HG02759 (cell line): ENCODE results near the gene TJP1.
"Not testable (repeated sequence)": the region's sequence is repeated elsewhere in the genome, so short reads cannot be mapped to it uniquely, and the experiment has no call there.

Experiments used
- ATAC-seq: cut with Tn5 transposase; IDR thresholded peaks from one replicate; pipeline ENCODE4 v1.9.1; 2021; ENCODE audit warnings: mild to moderate bottlenecking, moderate library complexity; ENCODE audit not compliant: unreplicated experiment

The TJP1 gene

DNA sequence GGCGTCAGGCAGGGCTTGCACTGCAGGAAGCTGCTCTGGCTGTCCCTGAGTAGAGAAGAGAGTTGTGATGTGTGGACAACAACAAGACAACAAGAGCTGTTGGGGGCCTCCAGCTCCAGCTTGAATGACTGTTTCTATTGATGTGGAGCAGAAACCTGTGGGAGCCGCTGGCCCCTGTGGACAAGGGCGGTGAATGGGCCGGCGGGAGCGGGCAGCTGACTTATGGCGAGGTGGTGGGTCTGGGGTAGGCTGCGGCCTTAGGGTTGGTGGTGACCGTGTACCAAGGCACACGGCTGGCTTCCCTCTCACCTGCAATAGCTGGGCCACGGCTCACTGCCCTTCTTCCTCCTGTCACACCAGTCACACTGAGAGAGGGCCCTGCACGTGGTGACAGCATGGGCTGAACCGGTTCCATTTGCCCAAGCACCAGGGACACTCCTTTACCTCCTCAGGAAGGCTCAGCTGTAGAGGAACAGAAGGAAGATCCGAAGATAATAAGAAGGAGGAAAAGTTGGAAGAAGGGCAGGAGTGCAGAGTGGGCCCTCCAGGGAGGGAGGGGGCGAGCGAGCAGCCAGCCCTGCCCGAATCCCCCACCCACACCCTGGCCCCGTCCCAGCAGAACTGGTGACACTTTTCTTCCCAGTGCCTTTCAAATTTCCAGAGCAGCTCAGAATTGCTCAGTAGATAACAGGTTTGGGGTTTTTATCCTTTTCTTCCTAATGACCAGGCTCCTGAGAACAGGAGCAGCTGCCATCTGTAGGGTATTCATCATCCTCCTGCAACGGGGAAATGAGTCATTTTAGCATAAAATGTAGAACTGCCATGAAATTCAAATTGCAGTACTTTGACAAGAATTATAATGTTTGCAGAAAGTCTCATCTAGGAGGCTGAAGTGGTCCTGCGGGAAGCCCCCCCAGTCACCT is 136.9 kb downstream of the TJP1 start:
- no peak for ATAC-seq

DNA sequence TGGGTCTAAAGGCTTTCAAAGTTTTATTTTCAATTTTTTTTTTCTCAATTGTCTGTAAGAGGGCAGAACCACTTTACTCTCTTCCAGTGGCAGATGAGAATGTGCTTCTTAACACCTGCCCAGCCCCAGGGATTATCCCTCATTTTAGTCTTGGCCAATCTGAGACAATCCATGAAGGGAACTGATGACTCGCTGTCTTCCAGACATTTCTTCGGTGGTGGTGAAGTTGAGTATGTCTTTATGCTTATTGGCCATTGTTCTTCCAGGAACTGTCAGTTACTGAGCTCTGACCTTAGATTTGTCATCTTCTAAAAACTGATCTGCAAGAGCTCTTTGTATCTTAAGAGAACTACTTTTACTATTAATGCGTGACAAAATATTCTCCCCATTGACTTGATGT is 139.5 kb downstream of the TJP1 start:
- no peak for ATAC-seq

DNA sequence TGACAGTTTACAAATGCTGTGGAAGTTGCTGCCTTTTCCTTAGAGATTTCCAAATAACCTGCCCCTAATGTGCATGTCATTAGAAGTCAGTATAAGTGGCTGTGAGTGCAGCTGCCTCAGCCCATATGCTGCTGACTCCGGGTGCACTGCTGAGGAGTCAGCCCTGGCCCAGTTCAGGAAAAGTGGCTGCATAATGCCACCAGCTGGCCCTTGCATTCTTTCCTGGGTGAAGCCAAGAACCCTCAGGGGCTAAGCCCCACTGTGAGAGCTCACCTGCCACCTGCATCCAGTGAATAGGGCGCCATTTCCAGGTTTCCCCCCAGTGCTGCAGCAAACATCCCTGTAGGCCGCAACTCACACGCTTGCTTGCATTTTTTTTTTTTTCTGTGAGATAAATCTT is 139.9 kb downstream of the TJP1 start:
- ATAC-seq, result no peak

DNA sequence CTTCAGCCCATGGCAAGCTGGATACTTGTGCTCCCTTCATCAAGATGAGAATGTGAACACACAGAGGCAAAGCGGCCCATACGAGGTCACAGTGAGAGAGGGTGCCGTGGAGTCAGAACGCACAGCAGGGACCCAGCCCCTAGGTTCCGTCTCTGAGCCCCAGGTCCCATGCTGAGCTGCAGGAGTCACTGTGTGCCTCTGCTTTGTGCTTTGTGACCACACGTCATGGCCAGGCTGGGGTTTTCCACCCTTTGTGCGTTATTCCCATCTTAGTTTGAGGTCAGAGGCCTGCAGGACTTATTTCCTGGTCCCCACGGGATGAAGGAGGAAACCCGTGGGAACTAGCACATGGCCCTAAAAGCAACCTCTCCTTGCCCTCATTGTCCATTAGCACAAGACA is 140.3 kb downstream of the TJP1 start:
- no peak for ATAC-seq

DNA sequence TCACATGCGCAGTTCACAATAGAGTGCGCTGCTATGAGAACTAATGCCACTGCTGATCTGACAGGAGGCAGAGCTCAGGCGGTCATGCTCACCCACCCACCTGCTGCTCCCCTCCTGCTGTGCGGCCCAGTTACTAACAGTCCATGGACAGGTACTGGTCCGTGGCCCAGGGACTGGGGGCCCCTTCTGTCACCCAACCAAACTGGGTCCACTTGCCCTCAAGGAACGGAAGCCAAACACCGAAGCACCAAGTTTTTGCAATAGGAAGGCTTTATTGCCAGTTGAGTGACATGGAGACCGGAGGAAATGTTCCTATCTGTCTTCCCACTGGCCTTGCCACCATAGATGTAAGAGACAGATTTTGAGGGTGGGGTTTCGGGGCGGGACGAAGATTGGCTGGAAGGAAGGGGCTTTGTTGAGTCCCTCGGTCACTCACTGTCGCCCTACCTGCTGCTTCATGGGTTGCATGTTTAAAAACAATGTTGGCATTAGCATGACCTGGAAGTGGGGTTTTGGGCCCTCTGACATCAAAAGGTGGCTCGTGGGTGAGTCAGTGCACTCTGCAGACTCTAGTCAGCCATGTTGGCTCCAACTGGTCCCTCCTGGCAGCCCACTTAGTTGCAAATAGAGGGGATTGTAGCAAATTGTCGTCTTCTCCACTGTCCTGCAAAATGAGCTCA is 141.0 kb downstream of the TJP1 start:
- no peak for ATAC-seq

DNA sequence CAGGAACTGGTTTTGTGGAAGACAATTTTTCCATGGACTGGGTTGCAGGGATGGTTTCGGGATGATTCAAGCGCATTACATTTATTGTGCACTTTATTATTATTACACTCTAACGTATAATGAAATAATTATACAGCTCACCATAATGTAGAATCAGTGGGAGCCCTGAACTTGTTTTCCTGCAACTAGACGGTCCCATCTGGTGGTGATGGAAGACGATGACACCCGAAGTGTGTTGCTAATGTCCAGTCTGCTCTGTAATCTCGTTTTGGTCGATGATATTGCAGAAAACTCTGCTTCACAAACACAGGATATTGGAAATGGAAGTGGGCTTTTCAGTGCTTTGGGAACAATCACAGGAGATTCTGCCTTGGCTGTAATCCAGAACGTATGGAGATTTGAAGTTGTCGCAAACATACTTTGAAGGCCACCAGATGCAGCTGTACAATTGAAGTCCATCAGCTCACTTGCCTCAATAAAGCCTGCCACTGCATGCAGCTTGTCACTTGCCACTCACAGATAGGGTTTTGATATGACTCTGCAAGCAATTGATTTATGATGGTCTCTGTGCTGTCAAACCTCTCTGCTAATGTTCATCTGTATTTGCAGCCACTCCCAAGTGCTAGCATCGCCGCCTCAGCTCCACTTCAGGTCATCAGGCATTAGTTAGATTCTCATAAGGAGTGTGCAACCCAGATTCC is 141.7 kb downstream of the TJP1 start:
- ATAC-seq, result no peak

DNA sequence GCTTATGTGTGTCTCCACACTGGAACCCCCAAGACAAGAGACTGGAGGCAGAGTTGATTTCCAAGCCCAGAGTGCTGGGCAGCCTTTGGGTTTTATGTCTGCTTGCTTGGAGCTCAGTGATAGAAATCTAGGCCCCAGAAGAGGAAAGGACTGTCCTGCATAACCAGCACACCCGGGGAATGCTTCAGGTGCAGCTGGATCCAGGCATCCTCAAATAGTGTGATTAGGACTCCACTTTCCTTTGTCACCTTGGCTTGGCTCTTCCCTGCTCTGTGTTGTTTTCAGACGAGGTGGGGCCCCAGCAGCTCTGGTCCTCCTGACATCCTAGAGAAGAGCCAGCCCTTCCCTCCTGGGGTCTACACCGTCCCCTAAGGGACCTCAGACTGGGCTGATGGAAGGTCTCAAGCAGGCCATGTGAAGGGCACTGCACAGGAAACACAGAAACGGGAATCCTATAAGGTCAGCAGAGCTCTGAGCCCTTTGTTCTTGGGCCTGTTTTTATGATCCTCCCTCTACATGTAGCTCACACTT is 143.7 kb downstream of the TJP1 start:
- ATAC-seq, result no peak

DNA sequence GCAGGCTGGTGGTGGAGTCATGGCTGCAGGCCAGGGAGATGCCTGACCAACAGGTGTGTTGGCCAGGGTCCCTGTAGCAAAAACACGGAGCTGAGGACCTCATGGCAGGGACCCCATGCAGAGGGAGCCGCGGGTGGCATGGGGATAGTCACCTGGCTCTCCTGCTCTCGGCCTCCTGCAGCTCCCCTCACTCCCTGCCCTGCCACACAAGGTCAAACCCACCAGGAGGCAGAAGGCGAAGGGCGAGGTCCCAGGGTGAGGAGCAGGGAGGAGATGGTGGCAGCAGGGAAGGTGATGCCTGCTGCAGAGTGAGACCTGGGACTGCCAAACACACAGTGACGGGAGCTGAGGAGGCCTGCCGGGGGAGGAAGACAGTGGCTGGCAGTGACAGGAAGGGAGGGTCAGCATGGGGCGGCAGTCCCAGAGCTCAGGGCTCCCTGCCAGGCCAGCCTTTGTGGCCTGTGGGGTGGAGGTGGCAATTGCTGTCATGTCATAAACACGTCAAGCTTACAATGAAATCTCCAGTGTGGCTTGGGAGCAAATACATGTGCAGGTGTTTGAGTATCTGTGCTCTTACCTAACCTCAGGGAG is 144.3 kb downstream of the TJP1 start:
- ATAC-seq, result no peak

DNA sequence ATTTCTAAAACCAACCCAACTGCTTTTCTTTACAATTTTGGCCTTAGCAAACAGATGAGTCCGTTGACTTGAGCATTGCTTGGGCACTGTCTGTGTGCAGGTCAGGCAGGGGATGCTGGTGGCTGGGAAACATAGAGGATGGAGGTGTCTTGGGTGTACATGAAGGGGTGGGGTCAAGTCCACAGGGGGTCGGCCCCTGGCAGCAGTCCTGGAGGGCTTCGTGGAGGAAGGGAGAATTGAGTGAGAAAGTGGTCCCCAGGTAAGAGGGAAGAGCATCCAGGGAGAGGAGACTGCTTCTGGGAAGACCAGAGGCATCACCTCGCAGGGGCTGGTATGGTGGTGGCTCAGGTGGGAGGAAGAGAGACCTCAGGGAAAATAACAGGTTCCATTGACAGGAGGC is 144.8 kb downstream of the TJP1 start:
- ATAC-seq, result no peak

DNA sequence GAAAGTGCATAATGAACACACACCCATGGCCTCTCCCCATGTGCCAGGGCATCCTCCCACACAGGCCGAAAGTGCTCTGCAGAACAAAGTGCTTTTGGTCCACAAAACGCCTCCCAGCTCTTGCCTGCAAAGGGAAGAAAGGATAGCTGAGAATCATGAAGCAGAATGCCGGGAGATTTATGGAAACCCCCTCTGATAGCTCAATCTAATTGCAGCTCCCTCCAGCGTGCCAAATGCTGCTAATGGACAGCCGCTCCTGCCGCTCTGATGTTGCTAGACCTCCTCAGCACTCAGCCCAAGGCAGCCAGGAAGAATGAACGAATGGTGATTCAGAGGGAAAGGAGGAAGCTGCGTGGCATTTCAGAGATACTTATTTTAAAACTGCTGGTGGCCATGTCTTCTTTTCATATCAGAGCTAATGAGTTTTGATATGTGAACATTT is 145.3 kb downstream of the TJP1 start:
- ATAC-seq, result no peak

DNA sequence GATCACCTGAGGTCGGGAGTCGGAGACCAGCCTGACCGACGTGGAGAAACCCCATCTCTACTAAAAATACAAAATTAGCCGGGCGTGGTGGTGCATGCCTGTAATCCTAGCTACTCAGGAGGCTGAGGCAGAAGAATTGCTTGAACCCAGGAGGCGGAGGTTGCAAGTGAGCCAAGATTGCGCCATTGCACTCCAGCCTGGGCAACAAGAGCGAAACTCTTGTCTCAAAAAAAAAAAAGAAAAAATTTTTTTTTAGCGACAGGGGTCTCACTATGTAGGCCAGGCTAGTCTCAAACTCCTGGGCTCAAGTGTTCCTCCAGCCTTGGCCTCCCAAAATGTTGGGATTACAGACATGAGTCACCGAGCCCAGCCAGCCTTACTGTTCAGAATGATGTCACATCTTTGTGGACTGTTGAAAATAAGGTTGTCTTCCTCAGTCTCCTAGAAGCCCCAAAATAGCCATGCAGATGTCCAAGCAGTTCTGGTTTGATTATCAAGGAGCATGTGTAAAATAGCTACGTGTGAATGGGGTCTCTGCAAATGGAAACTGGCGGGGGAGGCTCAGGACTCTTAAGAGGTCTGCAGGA is 145.8 kb downstream of the TJP1 start:
- ATAC-seq, result not testable (repeated sequence)

DNA sequence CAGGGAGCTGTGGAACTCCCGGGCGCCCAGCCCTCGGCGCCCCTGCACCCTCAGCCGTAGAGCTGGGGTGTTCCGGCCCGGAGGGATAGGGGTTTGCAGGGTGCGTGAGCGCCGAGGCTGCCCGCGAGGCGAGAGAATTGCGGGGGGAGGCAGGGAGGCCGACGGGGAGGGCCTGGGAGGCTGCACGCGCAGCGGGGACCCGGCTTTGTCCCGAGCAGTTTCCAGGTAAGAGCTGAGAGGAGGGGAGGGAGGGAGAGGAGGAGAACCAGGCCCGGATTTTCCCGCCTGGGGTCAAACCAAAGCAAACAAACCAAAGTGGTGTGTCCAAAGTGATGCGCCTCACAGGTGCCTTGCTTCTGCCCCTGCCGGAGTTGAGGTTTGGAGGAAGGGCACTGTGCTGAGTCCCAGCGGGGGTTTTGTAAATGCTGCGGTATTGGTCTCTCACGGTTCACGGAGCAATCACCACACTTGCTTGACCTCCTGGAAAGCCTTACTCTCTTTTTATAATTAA is 146.4 kb downstream of the TJP1 start:
- ATAC-seq, result no peak

DNA sequence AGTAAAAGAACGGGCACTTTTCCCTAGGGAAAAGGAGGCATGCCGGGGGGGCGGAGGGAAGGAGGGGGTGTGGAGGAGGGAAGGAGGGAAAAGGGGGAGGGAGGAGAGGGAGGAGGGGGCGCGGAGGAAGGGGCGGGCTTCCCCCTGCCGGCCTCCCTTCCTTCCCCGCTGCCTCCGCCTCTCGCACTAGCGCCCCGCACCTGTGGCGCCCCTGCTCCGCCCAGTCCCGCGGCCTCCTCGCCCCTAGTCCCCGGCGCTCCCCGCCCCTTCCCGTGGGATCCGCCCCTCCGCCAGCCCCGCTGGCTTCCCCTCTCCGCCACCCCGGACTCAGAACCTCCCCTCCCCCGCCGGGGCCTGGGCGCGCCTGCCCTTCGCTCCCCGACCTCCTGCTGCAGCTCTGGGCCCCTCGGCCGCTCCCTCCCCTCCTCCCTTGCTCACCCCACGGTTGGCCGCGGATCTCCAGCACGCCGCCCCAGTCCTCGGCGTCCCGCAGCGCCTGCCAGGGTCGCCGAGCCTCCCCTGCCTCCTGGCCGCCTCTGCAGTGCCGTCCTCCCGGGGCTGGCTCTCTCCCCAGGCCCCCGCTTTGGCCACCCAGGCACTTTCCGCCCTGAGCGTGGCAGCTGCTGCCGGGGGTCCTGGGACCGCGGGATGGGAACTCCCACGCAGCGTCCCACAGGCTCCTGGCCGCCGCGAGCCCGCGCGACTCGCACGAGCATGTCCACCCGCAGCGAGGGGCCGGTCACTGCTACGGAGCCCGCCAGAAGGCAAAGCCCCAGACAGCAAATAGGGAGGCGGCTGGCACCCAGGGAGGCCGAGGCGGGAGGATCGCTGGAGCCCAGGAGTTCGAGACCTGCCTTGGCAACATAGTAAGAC is 147.4 kb downstream of the TJP1 start:
- no peak for ATAC-seq

DNA sequence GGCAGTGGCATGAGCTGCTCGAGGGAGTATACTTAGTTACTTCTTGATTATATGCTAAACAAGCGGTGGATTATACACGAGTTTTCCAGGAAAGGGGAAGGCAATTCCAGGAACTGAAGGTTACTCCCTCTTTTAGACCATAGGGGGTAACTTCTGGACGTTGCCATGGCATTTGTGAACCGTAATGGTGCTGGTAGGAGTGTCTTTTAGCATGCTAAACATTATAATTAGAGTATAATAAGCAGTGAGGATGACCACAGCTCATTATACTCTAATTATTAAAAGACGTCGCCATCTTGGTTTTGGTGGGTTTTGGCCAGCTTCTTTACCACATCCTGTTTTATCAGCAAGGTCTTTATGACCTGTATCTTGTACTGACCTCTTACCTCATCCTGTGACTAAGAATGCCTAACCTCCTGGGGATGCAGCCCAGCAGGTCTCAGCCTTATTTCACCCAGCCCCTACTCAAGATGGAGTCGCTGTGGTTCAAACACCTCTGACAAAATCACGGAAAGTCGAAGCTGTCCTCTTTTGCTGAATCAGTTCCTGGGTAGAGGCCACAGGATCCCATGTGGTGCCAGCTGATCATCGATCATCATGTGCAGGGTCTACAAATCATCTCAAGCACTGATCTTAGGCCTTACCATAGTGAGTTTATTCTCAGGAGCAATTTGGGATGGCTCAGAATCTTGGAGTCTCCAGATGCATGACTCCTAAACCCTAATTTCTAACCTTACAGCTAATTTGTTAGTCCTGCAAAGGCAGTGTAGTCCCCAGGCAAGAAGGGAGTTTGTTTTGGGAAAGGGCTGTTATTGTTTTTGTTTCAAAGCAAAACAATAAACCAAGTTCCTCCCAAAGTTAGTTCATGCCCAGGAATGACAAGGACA is 149.1 kb downstream of the TJP1 start:
- ATAC-seq, result no peak

DNA sequence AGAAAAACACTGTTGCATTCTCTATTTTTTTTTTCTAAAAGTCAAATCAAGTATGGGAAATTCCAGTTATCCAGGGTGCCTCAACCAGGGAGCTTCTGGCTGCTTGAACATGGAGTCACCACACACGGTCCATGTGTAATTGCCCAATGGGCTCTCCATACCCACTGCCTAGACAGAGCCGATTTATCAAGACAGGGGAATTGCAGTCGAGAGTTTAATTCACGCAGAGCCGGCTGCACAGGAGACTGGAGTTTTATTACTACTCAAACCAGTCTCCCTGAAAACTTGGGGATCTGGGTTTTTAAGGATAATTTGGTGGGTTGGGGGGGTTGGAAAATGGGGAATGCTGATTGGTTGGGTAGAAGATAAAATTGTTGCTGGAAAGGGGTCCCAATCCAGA is 149.8 kb downstream of the TJP1 start:
- no peak for ATAC-seq

DNA sequence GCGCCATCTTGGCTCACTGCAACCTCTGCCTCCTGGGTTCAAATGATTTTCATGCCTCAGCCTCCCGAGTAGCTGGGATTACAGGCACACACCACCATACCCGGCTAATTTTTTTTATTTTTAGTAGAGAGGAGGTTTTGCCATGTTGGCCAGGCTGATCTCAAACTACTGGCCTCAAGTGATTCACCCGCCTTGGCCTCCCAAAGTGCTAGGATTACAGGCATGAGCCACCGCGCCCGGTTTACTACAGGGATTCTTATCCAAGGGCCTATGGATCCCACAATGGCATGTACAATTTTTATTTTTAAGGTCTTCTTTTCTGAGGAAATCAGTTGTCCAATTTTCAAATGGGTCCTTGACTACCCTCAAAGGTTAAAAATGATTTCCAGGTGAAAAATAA is 150.2 kb downstream of the TJP1 start:
- ATAC-seq, result not testable (repeated sequence)

DNA sequence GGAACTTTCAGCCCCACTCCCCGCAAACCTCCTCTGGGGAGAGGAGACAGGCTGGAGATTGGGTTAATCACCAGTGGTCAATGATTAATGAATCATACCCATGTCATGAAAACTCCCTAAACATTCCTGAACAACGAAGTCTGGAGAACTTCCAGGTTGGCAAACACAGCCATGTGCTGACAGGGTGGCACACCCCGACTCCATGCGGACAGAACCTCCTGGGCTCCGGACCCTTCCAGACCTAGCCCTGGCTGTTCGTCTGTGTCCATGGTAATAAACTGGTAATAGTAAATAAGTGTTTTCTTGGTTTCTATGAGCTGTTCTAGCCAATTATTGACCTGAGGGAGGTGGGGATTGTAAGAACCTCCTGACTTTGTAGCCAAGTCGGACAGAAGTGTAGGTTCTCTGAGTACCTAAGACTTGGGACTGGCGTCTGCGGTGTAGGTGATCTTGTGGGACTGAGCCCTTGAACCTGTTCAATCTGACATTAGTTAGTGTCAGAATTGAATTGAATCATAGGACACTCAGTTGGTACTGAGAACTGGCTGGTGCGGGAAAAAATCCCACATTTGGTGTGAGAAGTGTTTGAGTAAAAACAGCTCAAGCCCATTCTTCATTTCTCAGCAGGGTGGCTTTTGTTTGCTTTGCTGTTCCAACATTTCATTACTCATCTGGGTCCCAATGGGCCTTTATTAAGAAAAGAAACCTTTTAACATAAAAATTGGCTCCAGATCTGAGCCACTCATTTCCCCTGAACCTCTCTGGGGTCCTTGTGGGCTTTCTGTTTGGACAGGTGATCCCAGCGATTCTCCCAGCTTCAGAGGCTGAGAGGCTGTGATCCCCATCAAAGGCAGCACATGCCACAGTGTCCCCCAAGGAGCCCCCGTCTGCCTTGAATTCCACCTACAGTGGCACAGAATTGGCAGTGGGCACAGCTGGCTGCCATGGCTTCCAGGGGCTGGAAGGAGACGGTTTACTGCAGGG is 151.0 kb downstream of the TJP1 start:
- ATAC-seq, result no peak
